HepG2 (cell line): ENCODE results near the gene RPS6KA2. TPM values are rescaled to one million over a fixed set of nuclear protein-coding genes. Genes with fewer than 3 reads are reported as not detected.
A peak's percentile ranks its signal among the peaks of the same experiment; 100 is the strongest.

Experiments used
- ATAC-seq: fragments of 200-7000 bp; cut with Tn5 transposase; 3 replicates; pipeline ENCODE4 v1.9.1; 2020; ENCODE audit warnings: mild to moderate bottlenecking, moderate library complexity
- BruUV-seq: library from RNA; stranded (reverse); fragments of 400-500 nt; replicated peaks from 2 replicates; lab custom pipeline; 2021; lab: Mats Ljungman, UMichigan
- CTCF ChIA-PET: fragments of 300-600 bp; formaldehyde crosslinking; extraction: SDS; loops from one replicate; lab custom pipeline; 2021; ENCODE audit warnings: low total read pairs, inconsistent platforms, low intra/inter-chr PET ratio; lab: Yijun Ruan, JAX
- POLR2A ChIA-PET: fragments of 350-600 bp; sonication (Branson Sonifier 250); formaldehyde crosslinking; loops from one replicate; lab custom pipeline; 2020; ENCODE audit warnings: antibody characterized with exemption, inconsistent platforms; lab: Yijun Ruan, JAX
- DNase-seq: peaks from one replicate; pipeline ENCODE4 v3.0.0-alpha.2; 2015; ENCODE audit warnings: low spot score
- FAIRE-seq: peaks from 3 replicates; lab custom pipeline; 2011; peaks lifted over from hg19 to GRCh38; lab: Jason Lieb, UNC
- H2AFZ ChIP-seq: one replicate; pipeline ENCODE4 v1.6.1; 2011; ENCODE audit warnings: low read length, inconsistent platforms
- H3K27ac ChIP-seq: fragments of 300-600 bp; 3 replicates; pipeline ENCODE4 v1.8.0; 2011; ENCODE audit warnings: mixed run types, mild to moderate bottlenecking, mixed read lengths, low read length, inconsistent platforms; ENCODE audit not compliant: insufficient read depth; ENCODE audit errors: extremely low read length
- H3K27me3 ChIP-seq, 2 experiments: fragments of 200-600 bp in 1 of 2; 2 replicates in 1 of 2; 3 replicates in 1 of 2; pipeline versions ENCODE4 v1.6.0 to v1.8.0; 2011; ENCODE audit warnings: low read length in 2 of 2, mild to moderate bottlenecking in 2 of 2, moderate library complexity in 2 of 2, inconsistent platforms in 1 of 2; ENCODE audit not compliant: insufficient read depth in 2 of 2, control insufficient read depth in 1 of 2
- H3K36me3 ChIP-seq, 2 experiments: fragments of 200-600 bp in 1 of 2; replicated peaks in 1 of 2; 2 replicates in 1 of 2; 3 replicates in 1 of 2; pipeline versions ENCODE4 v1.5.1 to v1.8.0; 2011; ENCODE audit warnings: low read length in 2 of 2, inconsistent platforms in 1 of 2; ENCODE audit not compliant: insufficient read depth in 2 of 2, control insufficient read depth in 1 of 2
- H3K4me1 ChIP-seq: 2 replicates; pipeline ENCODE4 v1.5.1; 2012; ENCODE audit warnings: low read length, inconsistent platforms; ENCODE audit not compliant: insufficient read depth
- H3K4me2 ChIP-seq: 2 replicates; pipeline ENCODE4 v1.6.0; 2011; ENCODE audit warnings: low read depth, low read length, inconsistent platforms
- H3K4me3 ChIP-seq, 3 experiments: fragments of 200-600 bp in 1 of 3; sonication (generic), shearing (Covaris generic) in 1 of 3; replicated peaks in 1 of 3; 2 replicates each; pipeline ENCODE4 v1.5.1; 2011 to 2016; ENCODE audit warnings: low read length in 3 of 3, inconsistent platforms in 2 of 3, low read depth in 2 of 3, mild to moderate bottlenecking in 2 of 3, control low read depth in 1 of 3, mixed read lengths in 1 of 3; ENCODE audit not compliant: insufficient read depth in 1 of 3
- H3K79me2 ChIP-seq: one replicate; pipeline ENCODE4 v1.6.1; 2011; ENCODE audit warnings: low read length, inconsistent platforms; ENCODE audit not compliant: insufficient read depth
- H3K9ac ChIP-seq: 2 replicates; pipeline ENCODE4 v1.6.0; 2011; ENCODE audit warnings: mild to moderate bottlenecking, low read depth, low read length, inconsistent platforms; ENCODE audit not compliant: insufficient read depth
- H3K9me3 ChIP-seq: 2 replicates; pipeline ENCODE4 v1.5.1; 2012; ENCODE audit warnings: mild to moderate bottlenecking, low read length
- H4K20me1 ChIP-seq: 2 replicates; pipeline ENCODE4 v1.6.0; 2011; ENCODE audit warnings: inconsistent platforms, mild to moderate bottlenecking, low read length, moderate library complexity; ENCODE audit not compliant: insufficient read depth
- AGO2 ChIP-seq: fragments of 200-400 bp; formaldehyde crosslinking; optimal IDR thresholded peaks from 2 replicates; pipeline ENCODE3; 2017; ENCODE audit warnings: mild to moderate bottlenecking, low read depth, low read length, moderate library complexity
- BCL3 ChIP-seq: sonication (generic); formaldehyde crosslinking; IDR thresholded peaks from 2 replicates; pipeline ENCODE4 v1.5.1; 2020; ENCODE audit warnings: mild to moderate bottlenecking, missing genetic modification reagents, moderate library complexity
- BORCS8-MEF2B ChIP-seq: sonication (generic); formaldehyde crosslinking; IDR thresholded peaks from 2 replicates; pipeline ENCODE4 v1.8.0; 2022; ENCODE audit warnings: mild to moderate bottlenecking, missing genetic modification reagents
- FOXO4 ChIP-seq: sonication (generic); formaldehyde crosslinking; conservative IDR thresholded peaks from 2 replicates; pipeline ENCODE4 v1.8.1; 2023; ENCODE audit warnings: missing genetic modification reagents
- GABPB1 ChIP-seq: IDR thresholded peaks from 2 replicates; pipeline ENCODE4 v1.6.1; 2016; ENCODE audit warnings: mild to moderate bottlenecking, missing genetic modification reagents, moderate library complexity, missing compliant biosample characterization
- KAT7 ChIP-seq: IDR thresholded peaks from 2 replicates; pipeline ENCODE4 v1.6.1; 2018; ENCODE audit warnings: borderline replicate concordance, missing compliant biosample characterization
- SIX4 ChIP-seq: sonication (generic); formaldehyde crosslinking; IDR thresholded peaks from 2 replicates; pipeline ENCODE4 v1.4.0; 2020; ENCODE audit warnings: missing genetic modification reagents
- TAF15 ChIP-seq: fragments of 200-400 bp; formaldehyde crosslinking; IDR thresholded peaks from one replicate; pipeline ENCODE4 v1.6.1; 2018; ENCODE audit warnings: mild to moderate bottlenecking, low read depth, low read length; ENCODE audit not compliant: poor library complexity, severe bottlenecking
- TP53 ChIP-seq: sonication (generic); formaldehyde crosslinking; conservative IDR thresholded peaks from 2 replicates; pipeline ENCODE4 v1.4.0; 2020; ENCODE audit warnings: missing genetic modification reagents
- ZFP36 ChIP-seq: fragments of 150-350 bp; IDR thresholded peaks from 2 replicates; pipeline ENCODE4 v1.6.1; 2018; ENCODE audit warnings: borderline replicate concordance, low read length, low read depth; ENCODE audit not compliant: partially characterized antibody
- ZFP91 ChIP-seq: sonication (generic); formaldehyde crosslinking; IDR thresholded peaks from 2 replicates; pipeline ENCODE4 v1.9.0; 2022; ENCODE audit warnings: missing genetic modification reagents, mild to moderate bottlenecking, borderline replicate concordance
- WGBS: methylation state at CpG from one replicate; pipeline ENCODE4 v1.1.6; 2017; ENCODE audit warnings: low lambda C conversion rate; 5-methylcytosine and 5-hydroxymethylcytosine counted together
- in situ Hi-C: cut with HindIII; loops from 2 replicates; pipeline ENCODE4 v1.10.0; 2017; ENCODE audit warnings: low pct_unique_long_range_greater_than_20kb; ENCODE audit not compliant: extremely low pct_ligation_motif_present
- intact Hi-C: fragments of 100-400 bp; cut with micrococcal nuclease; formaldehyde crosslinking; loops from one replicate; pipeline ENCODE4 v1.10.0; 2022; ENCODE audit not compliant: unreplicated experiment
- polyA plus RNA-seq, 8 experiments: library from polyadenylated mRNA; depleted of rRNA in 3 of 8; stranded (reverse) in 7 of 8; unstranded in 1 of 8; fragments of >200 nt; fragmentation: Illumina TruSeq in 4 of 8; extraction: Trizol in 4 of 8; gene quantifications; 2 replicates each; pipeline versions ENCODE4 v1.2.1 to v1.2.3, GENCODE V29; 2011 to 2016; ENCODE audit warnings: low read depth in 4 of 8, missing spikeins in 1 of 8, mixed read lengths in 1 of 8; ENCODE audit not compliant: insufficient read depth in 1 of 8
- total RNA-seq, 5 experiments: library from RNA; depleted of rRNA; stranded (reverse); fragments of >200 nt; fragmentation: Illumina TruSeq; extraction: Trizol; gene quantifications; 2 replicates each; pipeline ENCODE4 v1.2.3, GENCODE V29; 2016; ENCODE audit warnings: low read depth in 1 of 5

Gene RPS6KA2
- total and polyA plus RNA-seq, 2 of the 13 experiments (the other 11 are each of a cell fraction or from before 2014, with no cell fraction given): 0.22 to 0.38 TPM

GRCh38 chr6:166589337-166589731, 37.7 kb downstream of the RPS6KA2 start (continued):
- TF ChIP-seq FOXO4 (no peak), AGO2 (no peak), BORCS8-MEF2B (CRISPR knock-in tag) (no peak), TP53 (CRISPR knock-in tag) (no peak)

GRCh38 chr6:166588691-166589336, 38.2 kb downstream of the RPS6KA2 start:
- no peak overlapping the region for H3K27ac ChIP-seq
- FAIRE-seq (no peak), ATAC-seq (no peak), DNase-seq (no peak)
- TF ChIP-seq GABPB1 (CRISPR knock-in tag): peak; percentile 14; the same call in 1 of the 2 replicates
- TF ChIP-seq TAF15: no peak
- no peak for TF ChIP-seq KAT7 (CRISPR knock-in tag)
- no peak for TF ChIP-seq BCL3
- TF ChIP-seq ZFP36: no peak
- no peak for TF ChIP-seq ZFP91 (CRISPR knock-in tag)
- no peak for TF ChIP-seq SIX4 (CRISPR knock-in tag)
- H3K4me1 ChIP-seq: no peaks in the 10 kb centered on the region
- H2AFZ ChIP-seq: no peak overlapping the region
- WGBS: 11% methylated on average over 10 of the region's 11 CpGs
- no peaks in the 10 kb centered on the region for H3K9me3 ChIP-seq
- no peak overlapping the region for H3K4me3 ChIP-seq
- no peaks in the 10 kb centered on the region for H3K36me3 ChIP-seq
- peaks cover 7 to 54% of the 10 kb centered on the region in 2 experiments; a peak in 4 of 5 replicates for H3K27me3 ChIP-seq
- ChIA-PET POLR2A (no interaction called here), CTCF (no interaction called here)
- in situ Hi-C loops: no loop called here
- no peak overlapping the region for H3K4me2 ChIP-seq
- H3K79me2 ChIP-seq: no peaks in the 10 kb centered on the region
- no peaks in the 10 kb centered on the region for H4K20me1 ChIP-seq
- intact Hi-C loops: no loop called here
- no TSS peak for BruUV-seq
- no peak overlapping the region for H3K9ac ChIP-seq
